ENCODE measurements around the gene PRR12. TPM values are rescaled to one million over a fixed set of nuclear protein-coding genes. Genes with fewer than 3 reads are reported as not detected.

Gene PRR12, protein sequence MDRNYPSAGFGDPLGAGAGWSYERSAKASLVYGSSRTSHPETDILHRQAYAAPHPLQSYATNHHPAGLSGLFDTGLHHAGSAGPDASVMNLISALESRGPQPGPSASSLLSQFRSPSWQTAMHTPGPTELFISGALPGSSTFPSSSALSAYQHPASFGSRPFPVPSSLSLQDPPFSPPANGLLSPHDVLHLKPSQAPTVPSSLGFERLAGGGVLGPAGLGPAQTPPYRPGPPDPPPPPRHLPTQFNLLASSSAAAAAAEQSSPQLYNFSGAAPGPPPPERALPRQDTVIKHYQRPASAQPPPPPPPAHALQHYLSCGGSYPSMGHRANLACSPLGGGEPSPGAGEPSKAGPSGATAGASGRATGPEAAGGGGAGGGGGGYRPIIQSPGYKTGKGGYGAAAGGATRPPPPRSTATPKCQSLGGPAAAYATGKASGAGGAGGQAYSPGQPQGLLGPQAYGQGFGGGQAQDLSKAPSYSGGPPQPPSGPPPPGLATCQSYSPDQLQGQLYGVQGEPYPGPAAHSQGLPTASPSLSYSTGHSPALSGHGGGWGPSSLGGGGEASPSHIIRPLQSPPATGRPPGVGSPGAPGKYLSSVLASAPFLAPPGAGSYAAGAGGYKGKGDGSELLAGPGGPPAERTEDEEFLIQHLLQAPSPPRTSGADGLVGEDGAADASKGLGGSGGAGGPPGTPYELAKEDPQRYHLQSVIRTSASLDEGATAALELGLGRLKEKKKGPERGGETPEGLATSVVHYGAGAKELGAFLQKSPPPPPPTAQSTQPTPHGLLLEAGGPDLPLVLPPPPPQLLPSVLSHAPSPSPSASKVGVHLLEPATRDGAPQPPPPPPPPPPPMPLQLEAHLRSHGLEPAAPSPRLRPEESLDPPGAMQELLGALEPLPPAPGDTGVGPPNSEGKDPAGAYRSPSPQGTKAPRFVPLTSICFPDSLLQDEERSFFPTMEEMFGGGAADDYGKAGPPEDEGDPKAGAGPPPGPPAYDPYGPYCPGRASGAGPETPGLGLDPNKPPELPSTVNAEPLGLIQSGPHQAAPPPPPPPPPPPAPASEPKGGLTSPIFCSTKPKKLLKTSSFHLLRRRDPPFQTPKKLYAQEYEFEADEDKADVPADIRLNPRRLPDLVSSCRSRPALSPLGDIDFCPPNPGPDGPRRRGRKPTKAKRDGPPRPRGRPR (N-terminal part only)
- 0.49 and 3.0 TPM in 2 replicates for total RNA-seq (2014; rRNA removed; shearing (Covaris generic))

GRCh38 chr19:49590971-49591730, at the start of gene PRR12:
PRR12 (plus strand) TSS chr19:49591182; CDS start chr19:49591655, 473 bp downstream.
- DNase-seq (ENCODE audit: low spot score) = peak; percentile 79
- in situ Hi-C loops (cut with HindIII; ENCODE audit: low sequenced_read_pairs) = no loop called here

- no peak for DNase-seq (ENCODE audit: low spot score)
- in situ Hi-C loops (cut with HindIII; ENCODE audit: low sequenced_read_pairs) = no loop called here
Measured at GRCh38 chr19:49541914-49542313, 49.1 kb upstream of the PRR12 start.

DNA sequence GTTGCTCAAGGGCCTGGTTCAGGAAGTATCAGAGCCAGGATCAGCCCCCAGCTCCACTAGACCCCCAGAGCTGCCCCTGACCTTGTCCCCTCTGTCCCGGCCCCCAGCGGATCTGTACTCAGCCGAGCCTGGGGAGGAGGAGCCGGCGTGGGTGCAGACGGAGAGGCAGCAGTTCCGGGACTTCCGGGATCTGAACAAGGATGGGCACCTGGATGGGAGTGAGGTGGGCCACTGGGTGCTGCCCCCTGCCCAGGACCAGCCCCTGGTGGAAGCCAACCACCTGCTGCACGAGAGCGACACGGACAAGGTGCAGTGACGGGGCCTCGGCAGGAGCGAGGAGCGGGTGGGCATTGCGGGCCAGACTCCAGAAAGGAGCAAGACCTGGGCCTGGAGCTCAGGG, 48.5 kb upstream of the PRR12 start:
- no peak for DNase-seq (ENCODE audit: low spot score)
- in situ Hi-C loops (cut with HindIII; ENCODE audit: low sequenced_read_pairs) = no loop called here

DNA sequence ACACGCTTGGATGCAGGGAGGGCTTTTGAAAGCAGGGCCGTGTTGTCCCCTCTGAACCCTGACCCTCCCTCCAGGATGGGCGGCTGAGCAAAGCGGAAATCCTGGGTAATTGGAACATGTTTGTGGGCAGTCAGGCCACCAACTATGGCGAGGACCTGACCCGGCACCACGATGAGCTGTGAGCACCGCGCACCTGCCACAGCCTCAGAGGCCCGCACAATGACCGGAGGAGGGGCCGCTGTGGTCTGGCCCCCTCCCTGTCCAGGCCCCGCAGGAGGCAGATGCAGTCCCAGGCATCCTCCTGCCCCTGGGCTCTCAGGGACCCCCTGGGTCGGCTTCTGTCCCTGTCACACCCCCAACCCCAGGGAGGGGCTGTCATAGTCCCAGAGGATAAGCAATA, 48.0 kb upstream of the PRR12 start:
- no peak for DNase-seq (ENCODE audit: low spot score)
- in situ Hi-C loops (cut with HindIII; ENCODE audit: low sequenced_read_pairs) = no loop called here

DNA sequence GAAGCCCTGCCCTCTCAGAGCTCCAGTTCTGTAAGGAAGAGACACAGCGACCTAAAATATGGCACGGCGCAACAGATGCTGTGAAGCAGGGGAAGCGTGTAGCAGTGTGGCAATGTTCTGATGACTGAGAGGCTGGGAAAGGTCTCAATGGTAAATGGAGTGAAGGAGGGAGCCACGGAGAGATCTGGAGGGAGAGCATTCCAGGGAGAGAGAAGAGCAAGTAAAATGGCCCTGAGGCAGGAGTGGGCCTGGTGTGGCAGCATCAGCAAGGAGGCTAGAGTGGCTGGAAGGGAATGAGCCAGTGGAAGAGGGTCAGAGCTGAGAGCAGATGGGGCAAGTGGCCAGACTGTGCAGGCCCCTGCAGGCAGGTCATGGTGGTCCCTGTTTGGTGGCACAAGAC, 46.8 kb upstream of the PRR12 start:
- no peak for DNase-seq (ENCODE audit: low spot score)
- in situ Hi-C loops (cut with HindIII; ENCODE audit: low sequenced_read_pairs) = no loop called here

DNA sequence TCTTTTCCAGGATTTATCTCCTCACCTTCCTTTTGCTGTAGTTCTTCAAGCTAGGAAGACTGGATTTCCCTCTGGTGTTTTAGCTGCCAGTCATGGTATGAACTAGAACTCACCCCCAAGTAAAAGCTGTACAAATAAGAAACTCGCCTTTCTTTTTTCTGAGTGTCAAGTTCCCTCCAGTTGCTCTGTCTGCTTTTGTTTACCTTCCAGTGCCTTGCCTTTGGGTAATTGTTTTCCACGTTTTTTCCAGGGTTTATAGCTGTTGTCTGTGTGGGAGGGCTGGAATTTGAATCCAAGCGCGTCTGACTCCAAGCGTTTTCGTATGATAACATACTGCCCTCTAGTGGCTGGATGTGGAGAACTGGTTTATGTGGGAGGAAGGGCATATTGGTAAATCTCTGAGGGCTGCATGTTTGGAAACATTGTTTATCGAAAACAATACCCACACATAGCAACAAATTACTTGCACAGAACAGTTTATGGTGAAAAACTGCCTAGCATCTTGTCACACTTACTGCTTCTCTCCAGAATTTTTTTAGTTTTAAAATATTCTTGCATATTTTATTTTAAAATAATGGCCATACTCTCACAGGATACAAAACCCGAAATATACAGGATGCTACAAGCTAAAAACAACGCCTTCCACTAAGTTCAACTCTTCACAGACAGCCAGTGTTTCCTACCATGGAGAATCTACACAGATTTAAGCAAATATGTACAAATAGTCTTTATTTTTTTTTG, 44.0 kb upstream of the PRR12 start:
- in situ Hi-C loops (cut with HindIII; ENCODE audit: low sequenced_read_pairs) = no loop called here
- DNase-seq (ENCODE audit: low spot score) = peak; percentile 92

GRCh38 chr19:49549045-49549444, 41.9 kb upstream of the PRR12 start:
- in situ Hi-C loops (cut with HindIII; ENCODE audit: low sequenced_read_pairs) = no loop called here
- no peak for DNase-seq (ENCODE audit: low spot score)

GRCh38 chr19:49551531-49551930, 39.5 kb upstream of the PRR12 start:
- DNase-seq (ENCODE audit: low spot score) = no peak
- in situ Hi-C loops (cut with HindIII; ENCODE audit: low sequenced_read_pairs) = no loop called here

DNA sequence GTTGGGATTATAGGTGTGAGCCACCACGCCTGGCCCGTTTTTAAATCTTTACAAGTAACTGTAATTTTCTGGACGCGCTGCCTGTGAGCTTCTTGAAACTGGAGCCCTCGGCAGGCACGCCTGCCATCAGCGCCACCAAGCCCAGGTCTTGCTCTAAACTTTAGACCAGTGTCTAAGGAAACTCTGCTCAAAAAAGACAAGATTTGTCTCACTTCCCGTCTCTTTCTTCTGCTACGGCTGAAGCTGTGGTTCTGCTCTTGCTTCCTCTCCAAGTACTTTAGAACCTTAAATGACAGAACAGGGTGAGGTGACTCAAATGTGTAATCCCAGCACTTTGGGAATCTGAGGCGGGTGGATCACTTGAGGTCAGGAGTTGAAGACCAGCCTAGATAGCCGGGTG, 38.2 kb upstream of the PRR12 start:
- no peak for DNase-seq (ENCODE audit: low spot score)
- in situ Hi-C loops (cut with HindIII; ENCODE audit: low sequenced_read_pairs) = no loop called here

DNA sequence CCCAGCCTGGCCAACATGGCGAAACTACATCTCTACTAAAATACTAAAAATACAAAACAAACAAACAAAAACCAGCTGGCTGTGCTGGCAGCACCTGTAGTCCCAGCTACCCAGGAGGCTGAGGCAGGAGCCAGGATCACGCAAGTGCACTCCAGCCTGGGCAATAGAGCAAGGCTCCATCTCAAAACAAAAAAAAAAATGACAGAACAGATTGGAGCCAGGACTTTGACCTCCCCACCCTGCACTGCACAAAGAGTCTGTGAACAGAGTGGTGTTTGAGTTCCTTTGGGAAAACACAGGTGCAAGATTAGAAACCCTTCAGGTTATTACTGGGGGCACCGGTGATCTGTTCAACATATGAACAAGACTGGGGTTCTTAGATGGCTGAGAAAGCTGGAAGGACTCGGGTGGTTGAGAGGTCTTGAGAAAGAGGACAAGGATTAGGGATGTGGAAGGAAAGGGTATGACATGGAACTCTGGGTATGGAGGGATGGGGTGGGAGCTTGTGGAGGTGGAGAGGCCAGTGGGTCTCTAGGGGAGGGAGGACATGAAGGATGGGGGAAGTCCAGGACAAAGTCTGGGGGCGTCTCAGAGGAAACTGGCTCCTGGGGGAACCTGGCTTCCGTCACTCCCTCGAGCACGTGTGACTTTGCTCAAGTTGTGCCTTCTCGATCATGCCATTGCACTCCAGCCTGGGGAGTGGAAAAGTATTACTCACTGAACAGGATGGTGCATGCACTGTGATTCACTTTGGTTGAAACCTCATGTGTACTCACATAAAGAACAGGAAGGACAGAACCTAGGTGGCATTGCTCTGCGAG, 37.3 kb upstream of the PRR12 start:
- in situ Hi-C loops (cut with HindIII; ENCODE audit: low sequenced_read_pairs) = no loop called here
- no peak for DNase-seq (ENCODE audit: low spot score)

- in situ Hi-C loops (cut with HindIII; ENCODE audit: low sequenced_read_pairs) = no loop called here
- DNase-seq (ENCODE audit: low spot score) = no peak
Measured at GRCh38 chr19:49554701-49555181, 36.2 kb upstream of the PRR12 start.

- in situ Hi-C loops (cut with HindIII; ENCODE audit: low sequenced_read_pairs) = no loop called here
Measured at GRCh38 chr19:49555600-49556411, 35.2 kb upstream of the PRR12 start.

DNA sequence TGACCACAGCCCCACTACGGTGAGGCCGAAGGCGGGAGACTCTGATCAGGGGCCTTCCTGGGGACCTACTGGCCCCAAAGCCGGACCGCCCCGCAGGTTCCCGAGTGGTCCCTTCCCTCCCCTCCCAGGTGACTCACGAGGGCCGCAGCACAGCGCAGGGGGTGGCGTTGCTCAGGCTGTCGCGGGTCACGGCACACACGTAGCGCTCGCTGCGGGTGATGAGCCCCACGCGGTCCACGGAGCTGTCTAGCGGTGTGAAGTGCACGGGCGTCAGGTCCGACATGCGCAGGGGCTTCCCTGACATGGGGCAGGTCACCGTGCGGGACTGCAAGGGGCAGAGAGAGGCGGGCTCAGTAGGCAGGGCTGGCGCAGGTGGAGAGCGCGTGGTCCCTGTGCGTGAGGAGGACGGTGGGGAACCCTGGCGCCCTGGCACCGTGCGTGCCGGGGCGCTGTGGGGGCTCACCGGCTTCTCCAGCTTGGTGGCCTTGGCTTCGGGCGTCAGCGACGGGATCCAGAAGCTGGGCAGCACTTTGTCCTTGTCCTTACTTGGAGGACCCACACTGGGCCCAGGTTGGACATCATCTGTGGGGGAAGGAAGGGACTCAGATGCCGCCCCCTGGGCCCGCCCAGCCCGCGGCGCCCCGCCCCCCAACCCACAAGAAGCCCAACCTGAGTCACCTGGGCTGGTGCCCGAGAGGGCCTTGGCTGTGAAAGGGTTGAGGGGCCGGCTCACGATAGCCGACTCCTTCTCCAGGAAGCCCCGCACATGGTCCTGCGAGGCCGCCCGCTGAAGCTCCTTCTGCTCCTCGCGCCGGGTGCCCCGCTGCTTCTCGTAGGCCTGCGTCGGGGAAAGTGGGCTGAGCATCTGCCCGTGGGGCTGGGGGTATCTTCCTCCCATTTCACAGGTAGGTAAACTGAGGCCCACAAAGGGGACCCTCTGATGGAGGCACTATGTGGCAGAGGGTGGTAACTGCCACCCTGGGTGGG, 34.3 kb upstream of the PRR12 start:
- in situ Hi-C loops (cut with HindIII; ENCODE audit: low sequenced_read_pairs) = no loop called here
- DNase-seq (ENCODE audit: low spot score) = no peak

More at GRCh38 chr19:49555600-49556411, 35.2 kb upstream of the PRR12 start:
- DNase-seq (ENCODE audit: low spot score) = no peak

DNA sequence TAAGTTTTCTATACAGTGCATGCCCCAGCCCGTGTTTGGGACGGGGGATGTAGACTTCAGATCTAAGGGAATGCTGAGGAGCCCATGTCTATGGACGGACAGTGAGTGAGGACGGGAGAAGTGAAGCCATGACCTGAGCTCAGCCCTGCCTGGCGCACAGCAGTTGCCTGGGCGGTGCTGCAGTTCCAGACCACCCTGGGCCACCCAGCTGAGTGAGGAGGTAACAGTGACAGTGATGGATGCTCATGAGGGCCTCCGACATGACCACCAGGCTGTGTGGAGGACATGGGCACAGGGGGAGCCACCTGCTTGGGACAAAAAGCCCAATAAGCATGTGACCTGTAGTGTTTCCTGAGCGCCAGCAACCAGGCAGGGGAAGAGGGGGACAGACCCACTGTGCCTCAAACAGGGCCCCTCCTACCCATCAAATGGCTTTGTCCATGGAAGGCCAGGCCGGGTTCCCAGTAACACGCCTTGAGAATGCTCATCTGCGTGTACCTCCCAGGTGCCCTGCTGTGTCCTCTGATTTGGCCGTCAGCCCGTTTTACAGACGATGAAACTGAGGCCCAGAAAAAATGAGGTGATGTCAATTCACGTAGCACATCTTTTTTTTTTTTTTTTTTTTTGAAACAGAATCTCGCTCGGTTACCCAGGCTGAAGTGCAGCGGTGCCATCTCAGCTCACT, 33.2 kb upstream of the PRR12 start:
- in situ Hi-C loops (cut with HindIII; ENCODE audit: low sequenced_read_pairs) = no loop called here
- no peak for DNase-seq (ENCODE audit: low spot score)

DNA sequence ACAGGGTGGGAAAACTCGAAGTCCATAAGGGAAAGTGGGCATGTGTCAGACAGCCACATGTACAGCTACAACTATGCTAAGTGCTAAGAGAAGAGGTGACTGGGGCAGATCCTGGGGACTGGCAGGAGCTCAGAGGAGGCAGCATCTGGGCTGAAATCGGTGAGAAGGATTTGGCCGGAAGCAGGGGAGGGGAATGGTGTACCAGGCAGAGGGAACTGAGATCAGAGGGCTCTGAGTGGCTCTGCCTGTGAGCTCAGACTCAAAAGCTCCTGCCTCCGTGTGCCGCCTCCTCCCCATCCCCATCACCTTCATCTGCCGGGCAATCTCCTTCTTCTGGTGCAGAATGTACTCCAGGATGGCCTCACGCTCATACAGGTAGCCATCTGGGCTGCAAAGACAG, 32.4 kb upstream of the PRR12 start:
- DNase-seq (ENCODE audit: low spot score) = no peak
- in situ Hi-C loops (cut with HindIII; ENCODE audit: low sequenced_read_pairs) = no loop called here

Measured in G401 (cell line).